ENCODE results near the gene SSUH2. TPM values are rescaled to one million over a fixed set of nuclear protein-coding genes. Genes with fewer than 3 reads are reported as not detected.

SSUH2 gene
- total and polyA plus RNA-seq, 12 donors: 0.12 to 1.3 (median 0.61) TPM; not detected in 3

DNA sequence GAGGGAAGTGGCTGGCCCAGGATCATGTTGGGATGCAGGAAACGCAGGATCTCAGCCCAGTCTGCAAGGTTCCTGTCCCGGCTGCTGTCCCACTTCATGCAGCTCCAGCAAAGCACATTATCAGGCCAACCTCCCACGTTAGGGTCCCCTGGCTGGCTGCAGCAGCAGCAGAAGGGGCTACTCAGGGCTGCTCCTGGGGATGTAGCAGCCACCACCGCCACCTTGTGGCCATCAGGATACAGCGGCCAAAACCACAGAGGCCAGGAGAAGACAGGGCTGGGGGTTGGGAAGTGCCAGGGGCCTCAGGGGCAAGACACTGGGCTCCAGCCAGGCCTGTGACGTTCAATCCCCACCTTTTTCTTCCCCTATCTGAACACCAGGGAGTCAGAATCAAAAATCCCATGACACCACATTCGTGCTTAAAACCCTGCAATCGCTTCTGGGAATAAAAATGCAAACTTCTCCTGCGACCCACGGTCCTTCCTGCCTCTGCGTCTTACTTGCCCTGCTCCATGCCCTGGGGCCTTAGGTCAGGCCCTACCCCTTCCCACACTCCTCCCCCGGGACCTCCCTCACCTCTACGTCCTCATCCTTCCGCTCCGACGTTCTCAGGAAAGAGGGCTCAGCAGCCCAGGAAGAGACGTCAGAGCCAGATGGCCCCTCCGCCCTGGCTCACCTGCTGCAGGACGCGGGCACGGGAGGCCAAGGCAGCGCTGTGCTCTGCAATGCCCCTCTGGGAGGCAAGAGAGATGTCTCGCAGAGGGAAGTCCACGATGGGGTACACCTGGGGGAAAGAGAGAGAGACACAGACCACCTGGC, 21.5 kb downstream of the SSUH2 start:
- Histone ChIP-seq H3K36me3 (replicated peaks in 1 of 2) (no peaks in the 10 kb centered on the region), H3K9me3 (replicated peaks in 1 of 3) (no peaks in the 10 kb centered on the region), H3K4me1 (replicated peaks in 1 of 2) (no peaks in the 10 kb centered on the region), H3K4me3 (no peak overlapping the region), H3K27me3 (no peaks in the 10 kb centered on the region), H3K27ac (no peak overlapping the region)
- WGBS, 4 donors: 36 to 47% (median 46%) methylated on average over 22 to 24 of the region's 24 CpGs
- DNase-seq: peak; percentile 37 to 85 (median 70)
- intact Hi-C loops (cut with DNase I): loop anchor here in 1 of 2 donors (5.0 kb wide), 1 partner anchor 181 kb away; no protein-coding TSS in a partner anchor
- no peak for TF ChIP-seq POLR2A (IDR thresholded peaks at IDR 0.05)
- TF ChIP-seq, protein P1, sequence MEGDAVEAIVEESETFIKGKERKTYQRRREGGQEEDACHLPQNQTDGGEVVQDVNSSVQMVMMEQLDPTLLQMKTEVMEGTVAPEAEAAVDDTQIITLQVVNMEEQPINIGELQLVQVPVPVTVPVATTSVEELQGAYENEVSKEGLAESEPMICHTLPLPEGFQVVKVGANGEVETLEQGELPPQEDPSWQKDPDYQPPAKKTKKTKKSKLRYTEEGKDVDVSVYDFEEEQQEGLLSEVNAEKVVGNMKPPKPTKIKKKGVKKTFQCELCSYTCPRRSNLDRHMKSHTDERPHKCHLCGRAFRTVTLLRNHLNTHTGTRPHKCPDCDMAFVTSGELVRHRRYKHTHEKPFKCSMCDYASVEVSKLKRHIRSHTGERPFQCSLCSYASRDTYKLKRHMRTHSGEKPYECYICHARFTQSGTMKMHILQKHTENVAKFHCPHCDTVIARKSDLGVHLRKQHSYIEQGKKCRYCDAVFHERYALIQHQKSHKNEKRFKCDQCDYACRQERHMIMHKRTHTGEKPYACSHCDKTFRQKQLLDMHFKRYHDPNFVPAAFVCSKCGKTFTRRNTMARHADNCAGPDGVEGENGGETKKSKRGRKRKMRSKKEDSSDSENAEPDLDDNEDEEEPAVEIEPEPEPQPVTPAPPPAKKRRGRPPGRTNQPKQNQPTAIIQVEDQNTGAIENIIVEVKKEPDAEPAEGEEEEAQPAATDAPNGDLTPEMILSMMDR (IDR thresholded peaks at IDR 0.05): peak; percentile 81 to 92 (median 86)

DNA sequence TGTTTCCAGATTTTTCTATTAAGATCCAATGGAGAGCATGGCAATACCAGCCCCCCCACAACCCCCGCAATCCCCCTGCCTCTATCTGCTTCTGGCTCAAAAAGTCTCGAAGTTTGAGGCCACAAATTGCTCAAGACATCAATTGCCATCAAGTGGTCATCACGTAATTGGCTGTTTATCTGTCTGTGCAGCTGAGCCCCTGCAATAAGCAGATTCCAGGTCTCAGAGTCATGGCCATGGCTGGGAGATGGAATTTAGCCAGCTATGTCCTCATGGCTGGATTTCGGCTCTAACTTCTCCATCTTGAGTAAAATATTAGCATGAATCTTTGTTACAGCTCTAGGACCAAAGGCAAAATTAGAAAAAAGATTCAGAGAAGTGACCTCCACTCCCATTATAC, 22.7 kb downstream of the SSUH2 start:
- no peaks in the 10 kb centered on the region for H3K9me3 ChIP-seq (replicated peaks in 1 of 3)
- TF ChIP-seq POLR2A (IDR thresholded peaks at IDR 0.05): no peak
- TF ChIP-seq, protein P1 (IDR thresholded peaks at IDR 0.05): no peak
- no peak overlapping the region for H3K4me3 ChIP-seq
- intact Hi-C loops (cut with DNase I): loop anchor here in 1 of 2 donors (5.0 kb wide), 1 partner anchor 180 kb away; no protein-coding TSS in a partner anchor
- no peaks in the 10 kb centered on the region for H3K27me3 ChIP-seq
- peak in 1 of 7 donors; percentile 46 for DNase-seq
- H3K27ac ChIP-seq: no peak overlapping the region
- no peaks in the 10 kb centered on the region for H3K36me3 ChIP-seq (replicated peaks in 1 of 2)
- no peaks in the 10 kb centered on the region for H3K4me1 ChIP-seq (replicated peaks in 1 of 2)
- 80 to 87% (median 83%) methylated on average over 4 of the region's 4 CpGs for WGBS, 4 donors

DNA sequence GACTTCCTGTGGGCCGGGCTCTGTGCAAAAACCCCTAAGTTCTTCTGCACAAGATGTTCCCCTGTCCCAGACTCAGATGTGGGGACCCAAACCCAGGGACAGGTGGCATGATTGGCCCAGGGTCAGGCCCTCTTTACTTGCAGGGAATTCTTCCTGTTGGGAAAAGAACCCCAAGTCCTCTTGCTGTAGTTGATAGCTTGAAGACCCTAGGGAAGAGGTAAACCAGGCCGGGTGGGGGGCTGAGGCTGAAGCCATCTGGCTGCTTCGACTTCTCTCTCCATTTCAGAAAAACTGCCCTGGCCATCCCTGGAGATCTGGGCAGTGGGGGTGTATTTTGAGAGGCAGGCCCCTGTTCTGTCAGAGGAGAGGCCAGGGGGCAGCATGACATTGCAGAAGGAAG, 23.5 kb downstream of the SSUH2 start:
- TF ChIP-seq POLR2A (IDR thresholded peaks at IDR 0.05): no peak
- TF ChIP-seq, protein P1 (IDR thresholded peaks at IDR 0.05): no peak
- Histone ChIP-seq H3K36me3 (replicated peaks in 1 of 2) (no peaks in the 10 kb centered on the region), H3K4me3 (no peak overlapping the region), H3K27me3 (no peaks in the 10 kb centered on the region), H3K4me1 (replicated peaks in 1 of 2) (no peaks in the 10 kb centered on the region), H3K9me3 (replicated peaks in 1 of 3) (no peaks in the 10 kb centered on the region), H3K27ac (no peak overlapping the region)
- peak in 1 of 7 donors; percentile 27 for DNase-seq
- 81 to 86% (median 83%) methylated on average over 2 to 3 of the region's 3 CpGs for WGBS, 4 donors
- intact Hi-C loops (cut with DNase I): loop anchor here in 1 of 2 donors (5.0 kb wide), 1 partner anchor 179 kb away; no protein-coding TSS in a partner anchor

DNA sequence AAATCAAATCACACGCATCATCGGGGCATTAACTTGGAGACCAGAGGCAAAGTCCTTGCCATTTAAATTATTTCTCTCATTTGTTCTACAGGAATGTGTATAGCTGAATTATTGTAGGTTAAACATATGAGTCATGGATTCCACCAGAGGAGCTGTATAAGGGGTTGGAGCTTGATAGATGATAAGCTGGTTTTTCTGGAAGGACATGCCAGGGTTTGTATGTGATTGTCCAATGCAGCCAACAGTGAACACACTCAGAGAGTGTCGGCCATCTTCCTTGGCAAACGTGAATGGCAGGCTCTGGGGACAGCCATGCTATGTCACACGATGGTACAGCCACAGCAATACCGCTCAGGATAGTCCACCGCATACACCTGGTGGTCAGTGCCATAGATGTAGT, 25.1 kb downstream of the SSUH2 start:
- H3K27me3 ChIP-seq: no peaks in the 10 kb centered on the region
- DNase-seq: peak in 1 of 7 donors; percentile 42
- no peaks in the 10 kb centered on the region for H3K4me1 ChIP-seq (replicated peaks in 1 of 2)
- no peaks in the 10 kb centered on the region for H3K36me3 ChIP-seq (replicated peaks in 1 of 2)
- H3K9me3 ChIP-seq (replicated peaks in 1 of 3): no peaks in the 10 kb centered on the region
- no peak for TF ChIP-seq POLR2A (IDR thresholded peaks at IDR 0.05)
- TF ChIP-seq, protein P1 (IDR thresholded peaks at IDR 0.05): no peak
- H3K4me3 ChIP-seq: no peak overlapping the region
- 84 to 94% (median 89%) methylated on average over 7 of the region's 7 CpGs for WGBS, 4 donors
- intact Hi-C loops (cut with DNase I): loop anchor here in 1 of 2 donors (10.0 kb wide), 1 partner anchor 775 kb away; no protein-coding TSS in a partner anchor
- no peak overlapping the region for H3K27ac ChIP-seq

All from adrenal gland (tissue), 12 donors.